ENCODE data around the gene MTNR1A.
"Not testable (repeated sequence)": the region's sequence is repeated elsewhere in the genome, so short reads cannot be mapped to it uniquely, and the experiment has no call there.

Gene MTNR1A

GRCh38 chr4:186560647-186561046 is 5.3 kb upstream of the MTNR1A start:
- DNase-seq, result no peak

- DNase-seq, result no peak
These were observed 2.1 kb upstream of the MTNR1A start for GRCh38 chr4:186557486-186557885.

- no peak for DNase-seq
These were observed 1.7 kb upstream of the MTNR1A start for GRCh38 chr4:186557061-186557460.

- no peak for DNase-seq
These were observed 841 bp downstream of the MTNR1A start for GRCh38 chr4:186554539-186554913.

GRCh38 chr4:186553717-186554116 is 1.6 kb downstream of the MTNR1A start:
- DNase-seq, result no peak

GRCh38 chr4:186551849-186552248 is 3.5 kb downstream of the MTNR1A start:
- DNase-seq, result no peak

GRCh38 chr4:186545436-186545835 is 9.9 kb downstream of the MTNR1A start:
- no peak for DNase-seq

GRCh38 chr4:186543206-186543605 is 12.2 kb downstream of the MTNR1A start:
- no peak for DNase-seq

GRCh38 chr4:186541801-186542200 is 13.6 kb downstream of the MTNR1A start:
- no peak for DNase-seq

GRCh38 chr4:186537843-186538521 is 17.4 kb downstream of the MTNR1A start:
- no peak for DNase-seq

GRCh38 chr4:186536285-186536684 is 19.1 kb downstream of the MTNR1A start:
- DNase-seq, result no peak

GRCh38 chr4:186534056-186534455 is 21.3 kb downstream of the MTNR1A start:
- no peak for DNase-seq

GRCh38 chr4:186523927-186524326 is 31.4 kb downstream of the MTNR1A start:
- not testable (repeated sequence) for DNase-seq

GRCh38 chr4:186516287-186516686 is 39.1 kb downstream of the MTNR1A start:
- DNase-seq, result no peak

- DNase-seq, result no peak
These were observed 41.0 kb downstream of the MTNR1A start for GRCh38 chr4:186514271-186514950.

- DNase-seq, result not testable (repeated sequence)
These were observed 50.6 kb downstream of the MTNR1A start for GRCh38 chr4:186504771-186505170.

- no peak for DNase-seq
These were observed 53.1 kb downstream of the MTNR1A start for GRCh38 chr4:186502231-186502630.

GRCh38 chr4:186501554-186501953 is 53.8 kb downstream of the MTNR1A start:
- DNase-seq, result no peak

- no peak for DNase-seq
These were observed 54.6 kb downstream of the MTNR1A start for GRCh38 chr4:186500721-186501304.

- no peak for DNase-seq
These were observed 55.9 kb downstream of the MTNR1A start for GRCh38 chr4:186499467-186499866.

- no peak for DNase-seq
These were observed 58.3 kb downstream of the MTNR1A start for GRCh38 chr4:186497043-186497442.

GRCh38 chr4:186494496-186494895 is 60.9 kb downstream of the MTNR1A start:
- DNase-seq, result no peak

GRCh38 chr4:186487726-186488125 is 67.6 kb downstream of the MTNR1A start:
- DNase-seq, result no peak

- no peak for DNase-seq
These were observed 69.2 kb downstream of the MTNR1A start for GRCh38 chr4:186486172-186486571.

Data from inflammatory macrophage treated with lipopolysaccharide for 1 hour (primary cell).